PC-3 (cell line): ENCODE results near the gene KCNQ2.

Source experiments
- CTCF ChIP-seq: fragments of 300-600 bp; sonication (generic); conservative IDR thresholded peaks from 2 replicates; pipeline ENCODE4 v1.5.1; 2017; ENCODE audit warnings: antibody characterized with exemption, low read depth, mild to moderate bottlenecking, low read length
- EZH2 ChIP-seq: fragments of 300-600 bp; sonication (generic); IDR thresholded peaks from one replicate; pipeline ENCODE4 v1.6.1; 2017; ENCODE audit warnings: antibody characterized with exemption, mild to moderate bottlenecking, low read length; ENCODE audit not compliant: unreplicated experiment
- EZH2phosphoT487 ChIP-seq: fragments of 300-600 bp; sonication (generic); IDR thresholded peaks from 2 replicates; pipeline ENCODE4 v1.6.1; 2018; ENCODE audit warnings: mild to moderate bottlenecking, antibody characterized with exemption, low read length, borderline replicate concordance

DNA sequence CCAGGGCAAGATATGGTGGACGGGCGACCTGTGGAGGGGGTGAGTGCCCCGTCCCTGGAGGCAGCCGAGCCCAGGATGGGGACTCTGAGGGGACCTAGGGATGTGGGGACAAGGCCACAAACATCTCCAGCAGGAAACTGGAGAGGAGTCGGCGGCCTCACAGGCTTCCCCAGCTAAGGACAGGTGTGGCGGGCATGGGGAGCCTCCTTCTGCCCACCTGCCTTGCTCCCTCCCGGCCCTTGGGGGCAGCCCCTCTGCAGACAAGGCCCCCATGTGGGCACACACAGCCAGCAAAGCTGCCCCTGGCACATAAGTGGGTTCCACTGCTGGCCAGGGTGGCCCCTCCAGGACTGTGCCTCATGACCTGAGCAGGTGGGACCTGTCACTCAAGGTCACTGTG is 115.9 kb downstream of the KCNQ2 start:
- TF ChIP-seq CTCF (no peak), EZH2 (no peak), EZH2phosphoT487 (no peak)
